GM12801 (cell line): Measurements from ENCODE around the gene PPP2R2C.

Experiments
- CTCF ChIP-seq: IDR thresholded peaks from one replicate; pipeline ENCODE4 v1.5.1; 2011; ENCODE audit warnings: control low read depth; ENCODE audit not compliant: insufficient read length; ENCODE audit errors: extremely low read depth

PPP2R2C gene

DNA sequence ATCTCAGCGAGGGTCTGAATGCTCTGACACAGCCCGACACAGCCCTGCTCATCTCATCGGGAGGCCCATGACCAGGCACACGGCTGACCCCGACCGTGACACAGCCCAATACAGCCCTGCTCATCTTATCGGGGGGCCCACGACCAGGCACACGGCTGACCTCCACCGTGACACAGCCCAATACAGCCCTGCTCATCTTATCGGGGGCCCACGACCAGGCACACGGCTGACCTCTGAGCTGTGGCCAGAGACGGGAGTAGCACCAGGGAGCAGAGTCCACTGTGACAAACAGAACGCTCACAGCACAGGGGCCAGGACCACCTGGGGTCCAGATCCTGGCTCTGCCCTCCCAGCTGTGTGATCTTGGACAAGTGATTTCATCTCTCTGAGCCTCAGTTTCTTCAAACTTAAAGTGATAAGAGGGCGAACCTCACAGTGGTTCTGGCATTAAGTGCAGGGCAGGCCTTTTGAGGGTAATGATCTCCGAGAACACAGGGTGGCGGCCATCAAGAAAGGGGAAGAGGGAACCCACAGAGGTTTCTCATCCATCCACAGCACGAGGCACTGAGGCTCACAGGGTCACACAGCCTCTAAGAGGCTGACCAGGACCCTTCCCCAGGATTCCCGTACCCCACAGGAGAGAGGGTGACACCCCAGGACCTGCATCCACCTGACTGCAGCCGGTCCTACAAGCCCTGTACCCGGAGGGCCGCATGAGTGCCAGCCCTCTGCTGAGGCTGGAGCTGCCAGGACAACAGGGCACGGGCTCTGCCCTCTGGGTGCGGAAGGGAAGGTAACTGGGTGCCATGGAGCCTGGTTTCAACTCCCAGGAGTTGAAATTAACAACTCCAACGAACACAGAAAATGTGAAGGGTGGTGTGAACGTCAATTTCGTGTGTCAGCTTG lies 142.7 kb downstream of the PPP2R2C start:
- TF ChIP-seq CTCF: no peak

DNA sequence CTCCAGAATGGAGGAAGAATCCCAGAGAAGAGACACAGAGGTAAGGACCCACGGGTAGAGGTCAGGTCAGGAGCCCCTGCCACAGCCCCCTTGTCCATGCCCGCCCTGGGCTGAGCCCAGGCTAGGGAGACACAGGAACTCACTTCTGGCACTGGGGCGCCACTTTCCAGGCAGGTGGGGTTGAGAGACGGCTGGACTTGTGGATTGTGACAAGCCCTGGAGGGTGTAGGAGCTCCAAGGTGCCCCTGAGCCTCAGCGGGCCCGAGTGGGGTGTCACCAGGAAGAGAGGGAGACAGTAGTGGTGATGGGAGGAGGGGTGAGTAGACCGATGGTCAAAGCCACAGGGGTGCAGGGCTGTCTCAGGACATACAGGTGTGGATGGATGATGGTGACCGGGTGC lies 143.9 kb downstream of the PPP2R2C start:
- TF ChIP-seq CTCF: no peak

DNA sequence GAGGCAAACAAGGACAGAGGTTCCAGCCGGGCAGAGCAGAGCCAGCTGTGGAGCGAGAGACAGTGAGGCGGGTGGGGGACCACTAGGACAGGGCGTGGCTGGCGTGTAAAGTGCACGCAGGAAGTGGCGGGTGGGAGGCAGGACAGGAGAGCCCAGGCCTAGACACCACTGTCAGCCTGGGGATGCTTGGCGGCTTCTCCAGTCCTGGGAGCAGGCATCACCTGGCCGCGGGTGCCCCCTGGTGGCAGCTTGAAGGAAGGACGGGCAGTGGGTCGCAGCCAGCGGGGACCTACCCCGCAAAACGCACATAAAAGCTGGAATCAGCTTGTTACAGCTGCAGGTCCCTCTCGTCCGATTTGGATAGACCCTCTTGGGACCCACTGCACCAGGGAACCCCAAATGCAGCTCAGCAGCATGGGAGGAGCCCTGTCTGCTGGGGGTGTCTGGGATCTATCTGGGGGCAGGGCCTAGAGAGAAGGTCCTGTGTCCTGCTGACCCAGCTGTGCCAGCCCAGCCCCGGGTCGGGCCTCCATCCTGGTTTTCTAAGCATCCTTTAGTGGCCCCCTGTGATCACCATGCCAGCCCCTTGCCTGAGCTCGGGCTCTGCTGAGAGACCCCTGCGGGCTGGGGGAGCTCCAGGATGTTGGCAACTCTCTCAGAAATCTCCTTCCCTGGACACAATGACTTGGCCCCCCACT lies 145.0 kb downstream of the PPP2R2C start:
- no peak for TF ChIP-seq CTCF

DNA sequence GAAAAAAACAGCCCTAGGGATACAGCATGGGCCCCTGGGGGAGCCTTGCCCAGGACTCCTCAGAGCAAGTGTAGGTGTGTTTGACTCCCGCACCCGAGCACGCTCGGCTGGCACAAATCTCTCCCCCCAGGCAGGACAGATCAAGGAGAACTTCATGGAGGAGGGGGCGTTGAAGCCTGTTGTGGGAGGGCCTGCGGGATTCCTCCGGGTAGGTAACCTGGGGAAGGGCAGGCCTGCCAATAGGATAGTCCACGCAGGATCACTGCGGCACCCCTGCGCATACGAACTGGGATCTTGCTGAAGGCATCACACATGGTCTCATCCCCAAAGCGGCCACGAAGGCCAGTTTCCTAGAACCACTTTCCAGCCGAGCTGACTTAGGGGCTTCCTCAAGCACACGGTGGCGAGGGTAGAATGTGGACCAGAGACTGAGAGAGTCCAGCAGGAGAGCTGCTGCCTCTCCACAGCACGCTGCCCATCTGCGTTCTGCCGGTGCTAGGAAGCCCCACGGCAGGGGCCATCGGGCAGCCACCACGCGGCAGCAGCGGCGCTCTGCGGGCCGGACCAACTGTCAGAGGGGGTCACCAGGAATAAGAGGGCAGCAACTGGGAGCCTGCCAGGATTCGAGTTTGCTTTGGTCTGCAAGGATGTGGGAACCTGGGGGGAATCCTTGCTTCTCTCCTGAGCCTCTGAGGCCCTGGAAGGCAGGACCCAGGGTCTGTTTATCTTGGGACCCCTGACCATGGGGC lies 145.9 kb downstream of the PPP2R2C start:
- no peak for TF ChIP-seq CTCF

DNA sequence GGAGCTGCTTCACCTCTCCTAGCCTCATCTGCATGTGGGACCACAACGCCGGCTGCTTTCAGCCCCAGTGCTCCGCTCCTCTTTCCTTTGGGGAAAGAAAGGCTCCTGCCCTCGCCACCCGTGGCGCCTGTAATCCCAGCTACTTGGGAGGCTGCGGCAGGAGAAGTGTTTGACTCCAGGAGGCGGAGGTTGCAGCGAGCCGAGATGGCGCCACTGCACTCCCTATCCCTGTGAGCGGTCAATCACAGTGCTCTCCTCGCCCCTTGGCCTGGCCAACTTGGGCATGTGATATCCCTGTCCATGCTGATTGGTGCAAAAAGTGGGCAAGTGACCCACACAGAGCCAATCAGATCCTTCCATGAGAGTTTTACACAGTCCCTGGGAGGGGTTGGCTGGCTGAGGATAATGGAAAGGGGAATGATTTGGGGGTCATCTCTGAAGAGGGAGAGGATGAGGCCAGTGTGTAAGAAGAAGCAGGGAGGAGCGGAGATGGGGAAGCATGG lies 146.6 kb downstream of the PPP2R2C start:
- TF ChIP-seq CTCF: no peak

GRCh38 chr4:6324999-6325787 lies 147.2 kb downstream of the PPP2R2C start:
- no peak for TF ChIP-seq CTCF
